Measurements from ENCODE around the gene GALNT18.

DNA sequence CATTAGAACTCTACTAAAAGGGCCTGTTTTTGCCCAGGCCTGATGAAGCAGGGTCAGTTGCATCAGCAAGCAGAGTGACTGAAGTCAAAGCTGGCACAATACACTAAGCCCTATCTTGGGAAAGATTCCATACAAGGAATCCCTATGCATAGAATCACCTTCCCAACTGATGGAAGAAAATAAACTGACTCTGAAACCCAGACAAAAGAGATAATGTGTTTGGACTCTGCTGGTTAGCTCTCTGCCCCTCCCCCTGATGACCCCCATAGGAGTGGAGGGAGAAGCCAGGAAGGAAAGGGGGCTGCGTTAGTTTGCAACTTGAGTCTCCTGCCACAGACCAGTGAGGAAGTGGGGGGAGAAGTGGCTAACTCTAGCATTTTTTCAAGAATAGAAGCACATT, 32.9 kb downstream of the GALNT18 start:
- TF ChIP-seq, protein P1, sequence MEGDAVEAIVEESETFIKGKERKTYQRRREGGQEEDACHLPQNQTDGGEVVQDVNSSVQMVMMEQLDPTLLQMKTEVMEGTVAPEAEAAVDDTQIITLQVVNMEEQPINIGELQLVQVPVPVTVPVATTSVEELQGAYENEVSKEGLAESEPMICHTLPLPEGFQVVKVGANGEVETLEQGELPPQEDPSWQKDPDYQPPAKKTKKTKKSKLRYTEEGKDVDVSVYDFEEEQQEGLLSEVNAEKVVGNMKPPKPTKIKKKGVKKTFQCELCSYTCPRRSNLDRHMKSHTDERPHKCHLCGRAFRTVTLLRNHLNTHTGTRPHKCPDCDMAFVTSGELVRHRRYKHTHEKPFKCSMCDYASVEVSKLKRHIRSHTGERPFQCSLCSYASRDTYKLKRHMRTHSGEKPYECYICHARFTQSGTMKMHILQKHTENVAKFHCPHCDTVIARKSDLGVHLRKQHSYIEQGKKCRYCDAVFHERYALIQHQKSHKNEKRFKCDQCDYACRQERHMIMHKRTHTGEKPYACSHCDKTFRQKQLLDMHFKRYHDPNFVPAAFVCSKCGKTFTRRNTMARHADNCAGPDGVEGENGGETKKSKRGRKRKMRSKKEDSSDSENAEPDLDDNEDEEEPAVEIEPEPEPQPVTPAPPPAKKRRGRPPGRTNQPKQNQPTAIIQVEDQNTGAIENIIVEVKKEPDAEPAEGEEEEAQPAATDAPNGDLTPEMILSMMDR (IDR thresholded peaks at IDR 0.05; ENCODE audit: poor library complexity, severe bottlenecking): no peak
- TF ChIP-seq MXI1 (conservative IDR thresholded peaks at IDR 0.05; ENCODE audit: poor library complexity, severe bottlenecking) (no peak), EP300 (conservative IDR thresholded peaks at IDR 0.05; ENCODE audit: poor library complexity, severe bottlenecking) (no peak), POLR2AphosphoS5 (IDR thresholded peaks at IDR 0.05) (no peak), RAD21 (conservative IDR thresholded peaks at IDR 0.05) (no peak), TAF1 (IDR thresholded peaks at IDR 0.05; ENCODE audit: low read depth) (no peak), EZH2 (IDR thresholded peaks at IDR 0.05; ENCODE audit: borderline replicate concordance, insufficient read depth, low read length, poor library complexity, severe bottlenecking) (no peak)

Measured in neural cell (in vitro differentiated cells).